HEK293 (cell line): ENCODE data around the gene MYH3.
A peak's percentile ranks its signal among the peaks of the same experiment; 100 is the strongest.

Experiments
- CTCF ChIA-PET: fragments of 350-600 bp; formaldehyde crosslinking; extraction: SDS; loops from one replicate; lab custom pipeline; 2021; ENCODE audit warnings: antibody characterized with exemption; lab: Yijun Ruan, JAX
- POLR2A ChIA-PET: fragments of 300-600 bp; formaldehyde crosslinking; extraction: SDS; loops from one replicate; lab custom pipeline; 2020; ENCODE audit warnings: antibody characterized with exemption, inconsistent platforms; lab: Yijun Ruan, JAX
- H3K27ac ChIP-seq: fragments of 200-500 bp; sonication (Bioruptor generic); 2 replicates; pipeline ENCODE4 v1.5.1; 2014; ENCODE audit warnings: low read depth, low read length, control low read depth, inconsistent platforms; ENCODE audit errors: extremely low read depth
- H3K36me3 ChIP-seq, 2 experiments: fragments of 200-500 bp in 1 of 2; sonication (Bioruptor generic) in 1 of 2; 1 replicate in 1 of 2; 2 replicates in 1 of 2; pipeline ENCODE4 v1.5.1; 2014 to 2017; ENCODE audit warnings: inconsistent platforms in 2 of 2, low read length in 2 of 2; ENCODE audit not compliant: control insufficient read depth in 2 of 2, insufficient read depth in 1 of 2
- H3K4me1 ChIP-seq: fragments of 200-500 bp; sonication (Bioruptor generic); 2 replicates; pipeline ENCODE4 v1.5.1; 2014; ENCODE audit warnings: mild to moderate bottlenecking, low read length, inconsistent platforms; ENCODE audit not compliant: control insufficient read depth, insufficient read depth
- H3K4me3 ChIP-seq: 2 replicates; pipeline ENCODE4 v1.5.1; 2011; ENCODE audit warnings: low read depth, mild to moderate bottlenecking, control low read depth, low read length, moderate library complexity
- H3K9me3 ChIP-seq: fragments of 200-500 bp; sonication (Bioruptor generic); 2 replicates; pipeline ENCODE4 v1.5.1; 2014; ENCODE audit warnings: low read depth, low read length, inconsistent platforms; ENCODE audit not compliant: control insufficient read depth, insufficient read depth
- EGR2 ChIP-seq: fragments of 450-650 bp; formaldehyde crosslinking; IDR thresholded peaks from 2 replicates; pipeline ENCODE4 v1.5.1; 2016; ENCODE audit warnings: low read depth, missing biosample characterization, missing genetic modification characterization
- FEZF1 ChIP-seq: fragments of 450-650 bp; formaldehyde crosslinking; IDR thresholded peaks from 2 replicates; pipeline ENCODE4 v1.5.1; 2016; ENCODE audit warnings: missing biosample characterization, missing genetic modification characterization
- GLIS1 ChIP-seq: fragments of 450-650 bp; formaldehyde crosslinking; IDR thresholded peaks from 2 replicates; pipeline ENCODE4 v1.5.1; 2016; ENCODE audit warnings: missing biosample characterization, missing genetic modification characterization
- HIC1 ChIP-seq: fragments of 450-650 bp; formaldehyde crosslinking; IDR thresholded peaks from 2 replicates; pipeline ENCODE4 v1.5.1; 2016; ENCODE audit warnings: missing biosample characterization, missing genetic modification characterization
- HOXC10 ChIP-seq: sonication (generic); formaldehyde crosslinking; IDR thresholded peaks from 2 replicates; pipeline ENCODE4 v1.8.1; 2023; ENCODE audit warnings: mild to moderate bottlenecking, missing genetic modification reagents
- KLF17 ChIP-seq: fragments of 450-650 bp; formaldehyde crosslinking; IDR thresholded peaks from 2 replicates; pipeline ENCODE4 v1.5.1; 2016; ENCODE audit warnings: missing biosample characterization, missing genetic modification characterization
- MYNN ChIP-seq: fragments of 450-650 bp; formaldehyde crosslinking; IDR thresholded peaks from 2 replicates; pipeline ENCODE4 v1.5.1; 2016; ENCODE audit warnings: missing biosample characterization, missing genetic modification characterization, borderline replicate concordance
- SCRT2 ChIP-seq: fragments of 450-650 bp; formaldehyde crosslinking; IDR thresholded peaks from 2 replicates; pipeline ENCODE4 v1.5.1; 2016; ENCODE audit warnings: missing biosample characterization, missing genetic modification characterization
- SETDB1 ChIP-seq: IDR thresholded peaks from one replicate; pipeline ENCODE4 v1.6.1; 2017; ENCODE audit warnings: mild to moderate bottlenecking, low read length, moderate library complexity, mixed read lengths; ENCODE audit not compliant: insufficient read length
- ZBTB1 ChIP-seq: fragments of 450-650 bp; formaldehyde crosslinking; IDR thresholded peaks from 2 replicates; pipeline ENCODE4 v1.5.1; 2016; ENCODE audit warnings: missing biosample characterization, missing genetic modification characterization
- ZBTB20 ChIP-seq: fragments of 450-650 bp; formaldehyde crosslinking; IDR thresholded peaks from 2 replicates; pipeline ENCODE4 v1.5.1; 2016; ENCODE audit warnings: missing biosample characterization, missing genetic modification characterization
- ZBTB21 ChIP-seq: fragments of 450-650 bp; formaldehyde crosslinking; IDR thresholded peaks from 2 replicates; pipeline ENCODE4 v1.5.1; 2017; ENCODE audit warnings: missing biosample characterization, missing genetic modification characterization
- ZBTB7A ChIP-seq: fragments of 450-650 bp; formaldehyde crosslinking; IDR thresholded peaks from 2 replicates; pipeline ENCODE4 v1.5.1; 2016; ENCODE audit warnings: low read depth, missing biosample characterization, missing genetic modification characterization
- ZNF19 ChIP-seq: fragments of 450-650 bp; formaldehyde crosslinking; IDR thresholded peaks from 2 replicates; pipeline ENCODE4; 2016; ENCODE audit warnings: missing biosample characterization, missing genetic modification characterization, low read depth
- ZNF211 ChIP-seq: fragments of 450-650 bp; formaldehyde crosslinking; IDR thresholded peaks from 2 replicates; pipeline ENCODE4 v1.5.1; 2016; ENCODE audit warnings: low read depth, missing biosample characterization, missing genetic modification characterization
- ZNF24 ChIP-seq: fragments of 450-650 bp; formaldehyde crosslinking; IDR thresholded peaks from 2 replicates; pipeline ENCODE4 v1.5.1; 2016; ENCODE audit warnings: missing biosample characterization, missing genetic modification characterization
- ZNF26 ChIP-seq: fragments of 450-650 bp; formaldehyde crosslinking; IDR thresholded peaks from 2 replicates; pipeline ENCODE4 v1.5.1; 2016; ENCODE audit warnings: missing biosample characterization, missing genetic modification characterization
- ZNF473 ChIP-seq: fragments of 450-650 bp; formaldehyde crosslinking; IDR thresholded peaks from 2 replicates; pipeline ENCODE4 v1.5.1; 2017; ENCODE audit warnings: missing biosample characterization, missing genetic modification characterization
- ZNF571 ChIP-seq: fragments of 450-650 bp; formaldehyde crosslinking; IDR thresholded peaks from 2 replicates; pipeline ENCODE4 v1.5.0; 2017; ENCODE audit warnings: missing biosample characterization, missing genetic modification characterization
- ZNF629 ChIP-seq: fragments of 450-650 bp; formaldehyde crosslinking; IDR thresholded peaks from 2 replicates; pipeline ENCODE4 v1.5.1; 2017; ENCODE audit warnings: missing biosample characterization, missing genetic modification characterization
- ZNF645 ChIP-seq: fragments of 450-650 bp; formaldehyde crosslinking; IDR thresholded peaks from 2 replicates; pipeline ENCODE4; 2016; ENCODE audit warnings: missing biosample characterization, missing genetic modification characterization
- ZNF76 ChIP-seq: fragments of 450-650 bp; formaldehyde crosslinking; IDR thresholded peaks from 2 replicates; pipeline ENCODE4; 2016; ENCODE audit warnings: low read depth, missing biosample characterization, missing genetic modification characterization, borderline replicate concordance
- ZNF776 ChIP-seq: fragments of 450-650 bp; formaldehyde crosslinking; IDR thresholded peaks from 2 replicates; pipeline ENCODE4 v1.5.0; 2017; ENCODE audit warnings: missing biosample characterization, missing genetic modification characterization, borderline replicate concordance
- ZNF830 ChIP-seq: fragments of 450-650 bp; IDR thresholded peaks from 2 replicates; pipeline ENCODE4 v1.5.0; 2018; ENCODE audit warnings: missing biosample characterization, missing genetic modification characterization, low read depth, mild to moderate bottlenecking, moderate library complexity
- ZSCAN18 ChIP-seq: fragments of 450-650 bp; formaldehyde crosslinking; IDR thresholded peaks from 2 replicates; pipeline ENCODE4 v1.5.1; 2016; ENCODE audit warnings: missing biosample characterization, missing genetic modification characterization

Gene MYH3

GRCh38 chr17:10698096-10698818 lies 41.1 kb upstream of the MYH3 start:
- peak overlapping the region; percentile 78 for H3K4me3 ChIP-seq
- no peak for TF ChIP-seq ZNF26
- TF ChIP-seq ZNF24 (tag by site-specific recombination) = no peak
- TF ChIP-seq ZNF830 = no peak
- TF ChIP-seq GLIS1 (tag by site-specific recombination) = no peak
- no peak for TF ChIP-seq ZBTB20
- TF ChIP-seq ZNF645 (tag by site-specific recombination) = no peak
- TF ChIP-seq ZBTB1 (tag by site-specific recombination) = no peak
- no peak for TF ChIP-seq SCRT2
- TF ChIP-seq ZNF571 = no peak
- no peak for TF ChIP-seq MYNN
- no peak for TF ChIP-seq ZNF211 (tag by site-specific recombination)
- TF ChIP-seq ZNF776 (tag by site-specific recombination) = no peak
- no peak for TF ChIP-seq ZNF19
- TF ChIP-seq HOXC10 = no peak
- TF ChIP-seq EGR2 (tag by site-specific recombination) = no peak
- no peak for TF ChIP-seq ZBTB7A (tag by site-specific recombination)
- TF ChIP-seq, all 188 proteins: peak for 0
- Histone ChIP-seq H3K4me1 (peaks cover 6% of the 10 kb centered on the region), H3K36me3 (peaks cover 23 to 25% of the 10 kb centered on the region in 2 experiments), H3K27ac (peak overlapping the region; percentile 81), H3K9me3 (no peaks in the 10 kb centered on the region)
- ChIA-PET CTCF (interaction anchor here (0.7 kb wide), 1 partner anchor 726 kb away, joined by 3 read pairs; no protein-coding TSS in a partner anchor), POLR2A (no interaction called here)

GRCh38 chr17:10697092-10698081 lies 40.3 kb upstream of the MYH3 start, which contains the start of the genes ADPRM and SCO1:
Gene ADPRM, plus strand, starts transcription at chr17:10697594. Its CDS starts 7,333 bp downstream, at chr17:10704927.
Gene SCO1, minus strand, starts transcription at chr17:10697533. Its CDS starts 26 bp downstream, at chr17:10697507.
- Histone ChIP-seq H3K4me1 (peaks cover 6% of the 10 kb centered on the region), H3K4me3 (peak within 1 kb of the TSS; percentile 78), H3K36me3 (peaks cover 32% of the 10 kb centered on the region in 2 experiments), H3K27ac (peak within 1 kb of the TSS; percentile 81), H3K9me3 (no peaks in the 10 kb centered on the region)
- ChIA-PET CTCF (interaction anchor here (0.6 to 5.0 kb wide), 4 partner anchors 13 to 727 kb away, joined by 3 to 34 read pairs (median 10); no protein-coding TSS in a partner anchor), POLR2A (interaction anchor here (0.7 kb wide), 1 partner anchor 1506 kb away, joined by 6 read pairs; no protein-coding TSS in a partner anchor)
- TF ChIP-seq ZNF24 (tag by site-specific recombination) (no peak), ZNF473 (no peak), ZSCAN18 (tag by site-specific recombination) (no peak), HIC1 (tag by site-specific recombination) (no peak), KLF17 (tag by site-specific recombination) (peak; percentile 36; the same call in 1 of the 2 replicates), SETDB1 (no peak), FEZF1 (tag by site-specific recombination) (no peak), ZNF76 (tag by site-specific recombination) (peak; percentile 73), ZBTB21 (tag by site-specific recombination) (0 out of 2 replicates have a peak, but pooled peaks have one; percentile 19), ZNF629 (tag by site-specific recombination) (peak; percentile 59; the same call in 1 of the 2 replicates)
